Measurements from ENCODE around the gene SFMBT2. TPM values are rescaled to one million over a fixed set of nuclear protein-coding genes. Genes with fewer than 3 reads are reported as not detected.

Gene SFMBT2
- total RNA-seq, 2 experiments from 2014 or later: 23.8 to 27.6 TPM

DNA sequence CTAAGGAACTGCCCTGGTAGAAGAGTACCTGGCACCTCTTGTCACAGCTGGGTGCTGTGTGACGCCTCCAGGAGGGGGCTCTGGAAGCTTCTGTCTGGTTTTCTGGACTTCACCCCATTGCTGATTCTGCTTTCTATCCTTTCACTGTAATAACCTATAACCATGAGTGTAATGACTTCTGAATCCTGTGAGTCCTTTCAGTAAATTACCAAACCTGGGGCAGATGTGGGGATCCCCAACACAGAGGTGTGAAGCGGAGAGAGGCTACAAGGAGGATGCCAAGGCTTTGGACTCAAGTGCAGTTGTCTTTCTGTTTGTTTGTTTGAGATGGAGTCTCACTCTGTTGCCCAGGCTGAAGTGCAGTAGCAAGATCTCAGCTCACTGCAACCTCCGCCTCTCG, 143.7 kb downstream of the SFMBT2 start:
- no peaks in the 10 kb centered on the region for H3K27me3 Mint-ChIP-seq
- H3K4me1 Mint-ChIP-seq (ENCODE audit: low read depth): peaks cover 38% of the 10 kb centered on the region
- ChIA-PET POLR2A (interaction anchor here (1.0 to 1.2 kb wide), 2 partner anchors 8 to 9 kb away, joined by 3 to 5 read pairs; no protein-coding TSS in a partner anchor), CTCF (interaction anchor here (1.1 to 3.1 kb wide), 4 partner anchors 8 to 144 kb away, joined by 3 to 19 read pairs (median 4); partner anchors contain the start of gene SFMBT2)
- TF ChIP-seq, protein P1, sequence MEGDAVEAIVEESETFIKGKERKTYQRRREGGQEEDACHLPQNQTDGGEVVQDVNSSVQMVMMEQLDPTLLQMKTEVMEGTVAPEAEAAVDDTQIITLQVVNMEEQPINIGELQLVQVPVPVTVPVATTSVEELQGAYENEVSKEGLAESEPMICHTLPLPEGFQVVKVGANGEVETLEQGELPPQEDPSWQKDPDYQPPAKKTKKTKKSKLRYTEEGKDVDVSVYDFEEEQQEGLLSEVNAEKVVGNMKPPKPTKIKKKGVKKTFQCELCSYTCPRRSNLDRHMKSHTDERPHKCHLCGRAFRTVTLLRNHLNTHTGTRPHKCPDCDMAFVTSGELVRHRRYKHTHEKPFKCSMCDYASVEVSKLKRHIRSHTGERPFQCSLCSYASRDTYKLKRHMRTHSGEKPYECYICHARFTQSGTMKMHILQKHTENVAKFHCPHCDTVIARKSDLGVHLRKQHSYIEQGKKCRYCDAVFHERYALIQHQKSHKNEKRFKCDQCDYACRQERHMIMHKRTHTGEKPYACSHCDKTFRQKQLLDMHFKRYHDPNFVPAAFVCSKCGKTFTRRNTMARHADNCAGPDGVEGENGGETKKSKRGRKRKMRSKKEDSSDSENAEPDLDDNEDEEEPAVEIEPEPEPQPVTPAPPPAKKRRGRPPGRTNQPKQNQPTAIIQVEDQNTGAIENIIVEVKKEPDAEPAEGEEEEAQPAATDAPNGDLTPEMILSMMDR (IDR thresholded peaks at IDR 0.05): no peak
- H3K27ac Mint-ChIP-seq: no peak overlapping the region
- H3K36me3 Mint-ChIP-seq (ENCODE audit: low read depth): peaks cover 23% of the 10 kb centered on the region
- intact Hi-C loops (cut with micrococcal nuclease): loop anchor here (10.0 kb wide), 1 partner anchor 342 kb away; no protein-coding TSS in a partner anchor
- ATAC-seq (no peak), DNase-seq (no peak)
- no peaks in the 10 kb centered on the region for H3K9me3 Mint-ChIP-seq
- H3K4me3 Mint-ChIP-seq: no peak overlapping the region

DNA sequence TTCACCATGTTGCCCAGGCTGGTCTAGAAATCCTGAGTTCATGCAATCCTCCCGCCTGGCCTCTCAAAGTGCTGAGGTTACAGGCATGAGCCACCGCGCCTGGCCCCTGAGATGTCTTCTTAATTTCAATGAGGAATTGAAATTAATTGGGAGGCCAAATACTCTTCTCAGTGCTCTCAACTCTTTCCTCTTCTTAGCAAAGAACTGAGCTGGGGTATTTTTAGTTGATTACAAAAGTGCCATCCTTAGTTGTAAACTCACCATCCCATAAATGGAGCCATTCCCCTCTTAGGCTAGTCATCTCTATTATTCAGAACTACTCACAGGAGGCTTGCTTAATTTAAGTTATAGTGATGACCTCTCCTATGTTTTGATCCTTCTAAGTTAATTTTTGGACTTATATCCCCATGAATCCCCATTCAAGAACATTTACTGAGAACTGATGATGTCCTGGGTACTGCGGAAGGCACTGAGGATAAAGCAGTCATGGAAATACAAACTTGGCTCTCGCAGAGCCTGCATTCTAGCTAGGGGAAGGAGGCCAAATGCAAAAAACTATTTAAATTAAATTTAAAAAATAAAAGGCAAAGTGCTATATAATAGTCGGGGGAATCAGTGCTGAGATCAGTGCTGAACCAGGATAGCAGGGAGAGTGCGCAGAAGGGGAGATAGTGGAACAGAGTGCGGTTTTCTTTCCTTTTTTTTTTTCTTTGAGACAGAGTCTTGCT, 145.3 kb downstream of the SFMBT2 start:
- ChIA-PET POLR2A (no interaction called here), CTCF (no interaction called here)
- DNase-seq (no peak), ATAC-seq (no peak)
- Mint-ChIP-seq H3K9me3 (no peaks in the 10 kb centered on the region), H3K27ac (no peak overlapping the region), H3K27me3 (no peaks in the 10 kb centered on the region), H3K36me3 (ENCODE audit: low read depth) (peaks cover 14% of the 10 kb centered on the region), H3K4me3 (no peak overlapping the region), H3K4me1 (ENCODE audit: low read depth) (peaks cover 39% of the 10 kb centered on the region)
- intact Hi-C loops (cut with micrococcal nuclease): loop anchor here (10.0 kb wide), 1 partner anchor 341 kb away; no protein-coding TSS in a partner anchor
- TF ChIP-seq, protein P1 (IDR thresholded peaks at IDR 0.05): no peak

DNA sequence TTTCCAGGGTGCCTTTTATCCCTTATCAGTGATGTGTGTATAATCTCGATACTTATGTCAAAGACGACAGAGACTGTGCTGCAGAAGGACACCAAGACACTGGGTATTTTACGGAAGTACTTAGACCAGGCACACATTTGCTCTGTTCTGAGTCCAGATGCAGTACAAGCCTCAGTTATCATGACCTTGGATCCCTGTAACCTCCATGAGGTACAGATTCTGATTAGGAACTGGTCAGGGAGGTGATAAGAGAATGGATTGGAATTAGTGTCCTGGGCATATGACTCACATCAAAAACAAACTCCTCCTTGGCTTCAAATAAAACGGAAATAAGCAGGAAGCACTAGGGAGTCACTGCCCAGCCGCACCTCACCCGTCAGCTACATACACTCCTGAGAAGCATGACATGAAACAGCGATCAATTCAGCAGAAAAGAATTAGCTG, 146.5 kb downstream of the SFMBT2 start:
- Mint-ChIP-seq H3K27ac (no peak overlapping the region), H3K36me3 (ENCODE audit: low read depth) (peaks cover 4% of the 10 kb centered on the region), H3K4me1 (ENCODE audit: low read depth) (peaks cover 39% of the 10 kb centered on the region), H3K9me3 (no peaks in the 10 kb centered on the region), H3K4me3 (no peak overlapping the region), H3K27me3 (no peaks in the 10 kb centered on the region)
- no peak for DNase-seq
- TF ChIP-seq, protein P1 (IDR thresholded peaks at IDR 0.05): no peak
- intact Hi-C loops (cut with micrococcal nuclease): loop anchor here (10.0 kb wide), 1 partner anchor 340 kb away; no protein-coding TSS in a partner anchor
- POLR2A ChIA-PET: no interaction called here
- ATAC-seq: no peak
- CTCF ChIA-PET: no interaction called here

DNA sequence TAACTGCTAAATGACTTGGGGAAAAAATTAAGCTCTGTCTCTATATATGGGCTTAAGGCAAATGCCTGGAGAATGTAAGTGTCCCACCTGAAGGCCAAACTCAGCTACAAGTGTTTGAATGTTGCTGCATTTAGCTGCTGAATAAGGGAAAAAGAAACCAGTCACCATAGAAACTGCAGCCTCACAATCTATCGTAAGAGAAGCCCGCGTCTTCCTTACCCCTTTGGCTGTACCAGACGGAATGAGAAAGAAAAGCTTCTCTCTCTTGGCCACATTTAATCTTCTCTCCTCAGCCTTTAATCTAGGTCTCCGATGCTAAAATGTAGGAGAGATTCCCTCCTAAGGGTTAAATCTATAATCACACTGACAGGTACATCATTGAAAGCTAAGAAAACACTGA, 147.2 kb downstream of the SFMBT2 start:
- H3K4me1 Mint-ChIP-seq (ENCODE audit: low read depth): peaks cover 41% of the 10 kb centered on the region
- intact Hi-C loops (cut with micrococcal nuclease): loop anchor here (10.0 kb wide), 1 partner anchor 339 kb away; no protein-coding TSS in a partner anchor
- no peak for DNase-seq
- ChIA-PET POLR2A (no interaction called here), CTCF (no interaction called here)
- no peak for ATAC-seq
- H3K36me3 Mint-ChIP-seq (ENCODE audit: low read depth): peaks cover 3% of the 10 kb centered on the region
- TF ChIP-seq, protein P1 (IDR thresholded peaks at IDR 0.05): no peak
- H3K9me3 Mint-ChIP-seq: no peaks in the 10 kb centered on the region
- H3K4me3 Mint-ChIP-seq: no peak overlapping the region
- no peak overlapping the region for H3K27ac Mint-ChIP-seq
- no peaks in the 10 kb centered on the region for H3K27me3 Mint-ChIP-seq

DNA sequence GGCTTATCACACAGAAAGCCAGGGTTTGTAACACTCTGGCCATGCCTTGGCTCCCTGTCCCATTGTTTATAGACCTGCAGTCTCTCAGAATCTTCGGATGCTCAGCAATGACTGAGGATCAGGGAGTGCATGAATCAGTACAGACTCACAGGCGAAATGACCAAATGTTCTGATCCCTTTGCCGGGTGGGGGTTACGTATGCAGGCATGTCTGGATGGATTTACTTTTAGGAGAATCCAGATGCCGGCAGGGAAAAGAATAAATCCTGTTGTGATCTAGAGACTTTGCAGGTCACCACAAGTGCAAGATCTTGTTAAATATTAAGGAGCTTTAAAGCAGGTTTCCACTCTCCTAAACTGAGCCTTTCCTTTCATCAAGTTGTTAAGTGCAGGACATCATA, 149.5 kb downstream of the SFMBT2 start:
- peaks cover 49% of the 10 kb centered on the region for H3K4me1 Mint-ChIP-seq (ENCODE audit: low read depth)
- H3K4me3 Mint-ChIP-seq: no peak overlapping the region
- H3K9me3 Mint-ChIP-seq: no peaks in the 10 kb centered on the region
- peaks cover 5% of the 10 kb centered on the region for H3K36me3 Mint-ChIP-seq (ENCODE audit: low read depth)
- ChIA-PET CTCF (no interaction called here), POLR2A (no interaction called here)
- no peak overlapping the region for H3K27ac Mint-ChIP-seq
- H3K27me3 Mint-ChIP-seq: no peaks in the 10 kb centered on the region
- intact Hi-C loops (cut with micrococcal nuclease): loop anchor here (10.0 kb wide), 1 partner anchor 337 kb away; no protein-coding TSS in a partner anchor
- TF ChIP-seq, protein P1 (IDR thresholded peaks at IDR 0.05): no peak
- ATAC-seq (no peak), DNase-seq (no peak)
